Stimulated activated CD4-positive, alpha-beta T cell treated with anti-CD3 and anti-CD28 coated beads, TNF-alpha, amount 100 ng/mL, for 1 hour (primary cell): Measurements from ENCODE around the gene LPIN1.
"Not testable (repeated sequence)": the region's sequence is repeated elsewhere in the genome, so short reads cannot be mapped to it uniquely, and the experiment has no call there.

Source experiments
- DNase-seq, 3 donors: peaks; one replicate each; pipeline ENCODE4 v3.0.0-alpha.2; 2020; ENCODE audit warnings: low read depth in 3 of 3, low spot score in 1 of 3

LPIN1 gene

GRCh38 chr2:11809586-11810236 is 63.3 kb downstream of the LPIN1 start:
- no peak for DNase-seq

DNA sequence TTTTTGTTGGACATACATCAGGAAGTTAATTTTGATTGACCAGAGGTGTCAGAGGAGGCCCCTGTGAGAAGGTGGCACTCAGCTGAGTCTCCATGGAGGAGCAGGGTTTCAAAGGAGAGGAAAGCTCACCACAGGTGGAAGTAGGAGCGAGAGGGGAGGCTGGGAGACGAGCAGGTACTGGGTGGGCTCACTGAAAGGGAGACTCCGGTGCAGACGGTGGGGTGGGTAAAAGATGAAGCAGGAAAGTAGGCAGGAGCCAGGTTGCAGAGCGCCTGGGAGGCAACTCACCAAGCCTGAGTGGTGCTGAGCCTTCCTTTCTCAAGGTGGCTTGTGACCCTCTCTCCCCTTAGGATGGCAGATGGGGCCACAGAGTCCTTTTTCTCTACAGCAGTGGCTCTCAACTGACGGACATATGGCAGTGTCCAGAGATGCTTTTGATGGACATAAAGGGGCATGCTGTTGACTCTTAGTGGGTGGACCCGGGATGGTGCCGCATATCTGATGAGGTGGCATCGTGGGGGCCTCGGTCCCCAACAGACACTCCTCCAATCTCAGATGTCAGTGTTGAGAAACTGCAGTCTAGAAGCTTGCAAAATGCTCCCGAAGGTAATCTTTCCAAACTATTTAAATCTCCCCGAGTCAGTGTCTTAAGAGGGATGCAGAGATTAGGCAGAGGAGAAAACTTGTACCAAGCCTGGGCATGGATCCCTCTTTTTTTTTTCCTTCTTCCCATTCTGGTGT is 64.0 kb downstream of the LPIN1 start:
- no peak for DNase-seq

GRCh38 chr2:11811036-11811654 is 64.7 kb downstream of the LPIN1 start:
- DNase-seq = no peak

- DNase-seq = no peak
Measured at GRCh38 chr2:11812466-11813248, 66.2 kb downstream of the LPIN1 start.

DNA sequence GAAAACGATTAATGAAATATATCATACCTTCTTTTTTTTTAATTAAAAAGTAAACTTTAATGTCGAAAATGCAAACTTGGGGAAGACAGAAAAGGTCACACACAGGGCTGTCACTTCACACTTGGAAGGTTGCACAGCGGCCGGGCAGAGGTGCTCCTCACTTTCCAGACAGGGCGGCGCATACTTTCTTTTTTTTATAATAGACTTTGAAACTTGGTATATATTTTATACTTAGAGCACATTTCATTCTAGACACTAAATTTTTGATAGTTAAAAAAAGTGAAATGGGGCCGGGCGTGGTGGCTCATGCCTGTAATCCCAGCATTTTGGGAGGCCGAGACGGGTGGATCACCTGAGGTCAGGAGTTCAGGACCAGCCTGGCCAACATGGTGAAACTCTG is 66.9 kb downstream of the LPIN1 start:
- DNase-seq = not testable (repeated sequence)

- DNase-seq = no peak
Measured at GRCh38 chr2:11813951-11814350, 67.5 kb downstream of the LPIN1 start.

DNA sequence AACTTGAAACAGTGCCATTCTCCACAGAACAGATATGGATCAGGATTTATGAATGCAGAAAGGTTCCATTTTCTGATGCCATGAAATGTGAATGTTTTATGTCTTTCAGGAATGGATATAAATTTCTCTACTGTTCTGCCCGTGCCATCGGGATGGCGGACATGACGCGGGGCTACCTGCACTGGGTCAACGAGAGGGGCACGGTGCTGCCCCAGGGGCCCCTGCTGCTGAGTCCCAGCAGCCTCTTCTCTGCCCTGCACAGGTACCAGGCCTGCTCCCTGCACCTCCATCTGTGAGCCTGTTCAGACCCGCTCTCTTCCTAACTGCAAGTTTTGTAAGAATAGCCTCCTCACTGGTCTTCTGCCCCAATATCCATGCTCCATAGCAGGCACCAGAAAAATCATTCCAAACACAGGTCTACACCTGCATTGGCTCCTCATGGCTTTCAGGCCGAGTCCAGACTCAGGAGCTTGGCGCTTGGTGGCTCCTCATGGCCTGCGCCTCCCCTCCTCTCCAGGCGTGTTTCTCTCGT is 68.6 kb downstream of the LPIN1 start:
- DNase-seq = no peak

- DNase-seq = not testable (repeated sequence)
Measured at GRCh38 chr2:11816935-11817334, 70.5 kb downstream of the LPIN1 start.

DNA sequence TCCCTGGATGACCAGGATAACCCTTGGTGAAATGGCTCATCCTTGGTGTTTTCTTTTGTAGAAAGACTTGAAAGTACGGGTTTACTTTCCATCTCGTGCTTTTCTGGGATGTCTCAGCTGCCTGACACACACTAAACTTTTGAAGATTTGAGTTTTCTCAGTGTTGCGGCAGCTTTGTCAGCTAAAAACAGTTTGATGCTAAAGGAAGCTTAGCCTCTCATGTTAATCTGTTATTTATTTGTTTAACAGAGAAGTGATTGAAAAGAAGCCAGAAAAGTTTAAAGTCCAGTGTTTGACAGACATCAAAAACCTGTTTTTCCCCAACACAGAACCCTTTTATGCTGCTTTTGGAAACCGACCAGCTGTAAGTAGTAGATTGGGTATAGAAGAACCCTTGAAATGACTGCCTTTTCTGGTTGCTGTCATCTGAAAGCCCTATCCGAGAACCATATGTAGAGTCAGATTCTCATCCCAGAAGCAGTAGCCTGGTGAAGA is 72.8 kb downstream of the LPIN1 start:
- DNase-seq = no peak

- no peak for DNase-seq
Measured at GRCh38 chr2:11820650-11821049, 74.2 kb downstream of the LPIN1 start.

GRCh38 chr2:11821705-11822104 is 75.3 kb downstream of the LPIN1 start:
- no peak for DNase-seq

GRCh38 chr2:11822359-11822745 is 75.9 kb downstream of the LPIN1 start:
- not testable (repeated sequence) for DNase-seq

GRCh38 chr2:11822746-11823451 is 76.5 kb downstream of the LPIN1 start:
- DNase-seq = no peak

DNA sequence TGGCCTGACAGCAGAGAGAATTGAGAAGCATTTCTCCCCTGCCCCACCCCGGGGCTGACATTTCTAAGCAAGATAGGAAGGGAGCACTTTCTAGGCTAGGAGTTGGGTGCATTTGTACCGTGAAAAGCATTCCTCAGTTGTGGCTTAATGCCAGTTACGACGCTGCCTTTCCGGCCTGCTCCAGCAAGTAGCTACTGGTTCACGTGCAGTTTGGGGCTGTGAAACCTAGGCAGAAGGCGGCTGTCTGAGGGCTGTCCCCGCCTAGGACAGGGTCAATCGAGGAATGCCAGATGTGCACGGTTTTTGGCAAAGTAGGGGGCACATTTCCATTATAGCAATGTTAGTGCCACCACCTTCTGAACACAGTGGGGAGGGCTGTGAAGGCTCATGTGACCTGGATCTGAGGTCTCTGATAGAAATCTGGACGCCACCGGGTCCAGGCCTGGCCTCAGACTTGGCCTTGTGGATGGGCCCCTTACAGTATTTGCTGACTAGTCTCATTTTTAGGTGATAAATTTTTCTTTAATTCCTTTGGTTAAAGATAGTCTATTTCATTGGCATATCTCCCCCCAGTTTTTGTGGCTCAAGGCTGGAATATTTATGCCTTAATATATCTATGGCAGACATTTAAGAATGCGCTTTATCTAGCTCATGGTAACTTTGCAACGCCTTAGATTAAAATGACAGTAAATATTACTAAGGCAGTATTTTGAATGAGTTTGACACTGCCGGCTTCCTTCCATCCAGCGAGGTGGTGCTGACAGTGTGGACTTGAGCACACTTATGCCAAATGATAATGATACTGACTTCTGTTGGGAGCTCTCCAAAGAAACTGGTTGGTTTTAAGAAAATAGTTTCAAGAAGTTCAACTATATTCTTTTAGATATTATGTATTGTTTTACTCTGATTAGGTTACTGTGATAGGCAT is 78.7 kb downstream of the LPIN1 start:
- DNase-seq = no peak

DNA sequence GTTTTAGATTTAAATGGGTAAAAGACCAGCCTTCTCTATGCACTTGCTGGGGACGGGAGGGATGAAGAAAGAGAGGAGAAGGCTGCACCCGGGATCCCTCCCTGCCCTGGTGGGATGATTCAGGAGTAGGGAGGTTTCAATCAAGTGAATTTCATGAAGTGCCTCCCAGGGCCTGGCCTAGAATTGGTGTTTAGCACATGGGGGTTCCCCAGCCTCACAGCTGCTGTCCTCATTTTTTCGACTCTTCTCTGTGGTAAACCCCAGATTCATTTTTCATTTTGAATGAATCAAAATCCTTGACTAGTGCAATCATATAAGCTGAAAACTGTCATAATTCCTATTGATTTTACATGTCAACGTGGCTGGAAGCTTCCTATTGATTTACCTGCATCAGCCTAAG is 81.1 kb downstream of the LPIN1 start:
- DNase-seq = no peak

GRCh38 chr2:11828933-11829323 is 82.5 kb downstream of the LPIN1 start:
- DNase-seq = no peak

- peak; percentile 24 to 54 (median 31) for DNase-seq
Measured at GRCh38 chr2:11829324-11829946, 83.0 kb downstream of the LPIN1 start.

GRCh38 chr2:11829947-11830707 is 83.7 kb downstream of the LPIN1 start:
- peak; percentile 10 to 18 (median 14) for DNase-seq
